ENCODE measurements around the gene SARDH.

Gene SARDH

DNA sequence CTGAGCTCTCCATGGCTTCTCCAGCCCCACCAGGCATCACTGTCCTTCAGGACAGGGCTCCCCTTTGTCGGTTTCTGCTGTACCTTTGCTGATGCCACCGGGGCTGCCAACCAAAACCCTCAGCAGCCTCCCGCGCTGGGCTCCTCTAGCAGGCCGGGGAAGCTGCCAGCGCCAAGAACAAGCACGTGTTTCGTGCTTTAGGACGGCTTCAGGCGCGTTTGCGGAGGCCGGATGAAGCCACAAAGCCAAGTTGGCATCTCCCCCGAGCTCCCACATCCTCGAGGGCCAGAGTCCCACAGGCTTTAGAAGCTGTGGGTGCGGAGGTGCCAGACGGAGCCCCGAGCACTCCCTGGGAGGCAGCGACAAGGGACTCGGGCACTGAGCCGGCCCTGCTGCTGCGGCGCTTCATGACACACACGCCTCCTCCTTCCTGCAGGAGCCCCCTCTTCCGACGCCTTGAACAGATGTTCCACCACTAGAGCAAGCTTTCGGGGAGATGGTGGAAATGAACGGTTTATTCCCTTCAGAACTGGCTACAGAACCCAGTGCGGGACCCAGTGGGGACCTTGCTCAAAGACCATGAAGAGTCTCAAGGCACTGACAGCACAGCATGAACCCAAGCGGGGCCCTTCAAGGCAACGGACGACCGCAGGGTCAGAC lies 36.7 kb downstream of the SARDH start:
- no peak for DNase-seq

DNA sequence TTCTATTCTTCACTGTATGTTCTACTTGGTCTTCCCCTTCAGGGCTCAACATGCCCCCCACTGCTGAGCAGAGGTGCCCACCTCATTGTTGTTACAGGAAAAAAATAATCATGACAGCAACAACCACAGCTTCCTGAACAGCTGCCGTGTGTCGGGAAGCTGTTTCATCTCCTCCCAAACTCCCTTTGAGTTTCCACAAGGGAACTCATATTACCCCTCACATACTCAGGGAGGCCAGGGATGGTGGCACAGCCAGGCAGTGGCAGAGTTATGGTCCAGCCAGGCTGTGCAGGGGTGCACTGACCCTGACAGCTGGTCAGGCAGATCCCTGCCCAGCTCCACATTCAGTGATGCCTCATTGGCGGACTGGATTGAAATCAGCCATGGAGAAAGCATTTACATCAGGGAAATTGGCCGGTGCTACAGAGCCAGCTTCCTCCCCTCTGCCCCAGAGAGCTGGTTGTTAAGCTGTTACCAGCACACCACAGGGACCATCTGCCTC lies 37.3 kb downstream of the SARDH start:
- no peak for DNase-seq

DNA sequence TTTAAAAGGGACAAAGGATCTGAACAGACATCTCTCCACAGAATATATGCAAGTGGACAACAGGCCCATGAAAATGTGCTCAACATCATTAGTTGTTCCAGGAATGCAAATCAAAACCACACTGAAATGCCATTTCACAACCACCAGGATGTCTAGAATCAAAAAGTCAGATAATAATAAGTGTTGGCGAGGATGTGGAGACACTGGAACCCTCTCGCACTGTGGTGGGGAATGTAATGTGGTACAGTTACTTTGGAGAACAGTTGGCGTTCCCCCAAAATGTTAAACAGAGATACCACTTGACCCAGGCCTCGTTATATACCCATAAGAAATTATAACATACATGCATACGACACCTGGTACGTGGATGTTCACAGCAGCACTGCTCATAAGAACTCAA lies 38.6 kb downstream of the SARDH start:
- no peak for DNase-seq

DNA sequence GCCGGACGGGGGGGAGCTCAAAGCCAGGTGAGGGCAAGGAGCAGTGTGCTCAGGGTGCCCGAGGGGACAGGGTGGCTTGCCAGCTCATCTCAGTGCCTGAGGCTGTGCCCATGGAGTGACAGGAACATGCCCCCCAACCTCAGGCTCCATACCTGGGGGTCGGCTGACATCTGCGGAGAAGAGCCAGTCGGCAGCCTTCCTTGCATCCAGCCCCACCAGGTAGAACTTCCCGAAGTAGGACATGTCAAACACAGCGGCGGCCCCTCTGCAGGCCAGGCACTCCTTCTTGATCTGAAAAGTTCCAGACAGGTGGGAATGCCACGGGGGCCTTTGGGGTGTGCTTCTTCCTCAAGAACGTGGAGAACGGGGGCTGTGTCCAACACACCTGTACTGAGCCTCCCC lies 42.1 kb downstream of the SARDH start:
- no peak for DNase-seq

DNA sequence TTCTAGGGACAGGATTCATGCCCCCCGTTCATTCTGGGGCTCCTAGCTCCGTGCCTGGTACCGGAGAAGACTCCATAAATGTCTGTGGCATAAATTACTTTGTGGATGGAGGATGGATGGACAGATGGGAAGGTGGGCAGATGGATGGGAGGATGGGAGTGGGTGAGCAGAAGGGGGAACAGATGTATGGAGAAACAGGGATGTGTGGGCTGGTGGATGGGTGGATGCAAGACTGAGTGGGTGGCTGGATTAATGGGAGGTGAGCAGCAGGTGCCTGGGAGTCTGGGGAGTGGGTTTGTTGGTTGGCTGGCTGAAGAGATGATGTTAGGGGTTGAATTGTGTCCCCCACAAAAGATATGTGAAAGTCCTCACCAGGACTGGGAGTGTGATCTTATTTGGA lies 43.5 kb downstream of the SARDH start:
- DNase-seq, result no peak

DNA sequence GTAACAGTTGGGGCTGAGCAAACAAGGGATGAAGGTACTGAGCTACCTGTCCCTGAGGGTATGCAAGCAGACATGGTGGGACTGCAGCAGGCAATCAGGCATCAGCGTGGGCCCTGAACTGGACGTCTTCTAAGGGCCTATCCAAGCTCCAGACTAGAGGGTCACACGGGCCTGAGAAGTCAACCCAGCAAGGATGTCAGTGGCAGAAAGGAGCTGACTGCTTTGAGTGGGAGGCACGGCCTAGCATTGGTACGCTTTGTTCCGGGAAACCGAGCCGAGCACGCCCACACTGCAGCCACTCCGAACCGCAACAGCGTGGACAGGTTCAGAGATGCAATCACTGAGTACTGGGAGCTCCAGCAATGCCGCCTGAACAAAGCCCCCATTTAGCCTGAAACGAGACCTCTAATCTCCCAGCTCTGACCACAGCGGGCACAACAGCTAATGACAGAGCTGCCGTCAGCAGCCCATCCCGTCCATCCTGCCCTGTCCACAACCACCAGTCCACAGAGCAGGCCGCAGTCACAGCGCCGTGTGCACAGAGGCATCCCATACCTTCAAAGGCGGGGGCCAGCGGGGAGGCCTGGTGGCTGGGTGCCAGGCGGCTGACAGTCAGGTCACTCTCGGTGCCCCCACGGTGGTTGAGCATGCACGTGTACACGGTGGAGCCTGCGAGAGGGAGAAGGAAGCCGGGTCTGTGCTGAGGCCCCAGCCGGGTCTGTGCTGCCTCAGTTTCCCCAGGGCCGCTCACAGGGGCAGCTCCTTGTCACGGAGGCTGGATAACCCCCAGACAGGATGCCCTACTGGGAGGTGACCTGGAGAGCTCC lies 44.2 kb downstream of the SARDH start:
- no peak for DNase-seq

DNA sequence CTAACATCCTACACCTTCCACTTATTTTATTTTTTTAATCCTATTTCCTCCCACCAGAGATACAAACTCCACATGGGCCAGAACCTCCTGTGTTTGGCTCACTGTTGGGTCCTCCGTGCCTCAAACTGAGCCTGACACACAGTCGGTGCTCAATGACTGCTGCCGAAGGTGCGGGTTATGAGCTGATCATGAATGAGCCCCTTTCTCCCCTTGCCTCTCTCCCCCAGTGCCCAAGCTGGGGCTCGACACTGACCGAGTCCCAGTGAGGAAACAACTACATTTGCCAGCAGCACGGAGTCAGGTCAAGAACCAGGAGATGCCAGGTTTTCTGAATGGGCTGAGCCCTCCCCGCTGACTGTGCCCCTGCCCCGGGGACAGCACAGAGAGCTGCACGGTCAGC lies 45.0 kb downstream of the SARDH start:
- no peak for DNase-seq

DNA sequence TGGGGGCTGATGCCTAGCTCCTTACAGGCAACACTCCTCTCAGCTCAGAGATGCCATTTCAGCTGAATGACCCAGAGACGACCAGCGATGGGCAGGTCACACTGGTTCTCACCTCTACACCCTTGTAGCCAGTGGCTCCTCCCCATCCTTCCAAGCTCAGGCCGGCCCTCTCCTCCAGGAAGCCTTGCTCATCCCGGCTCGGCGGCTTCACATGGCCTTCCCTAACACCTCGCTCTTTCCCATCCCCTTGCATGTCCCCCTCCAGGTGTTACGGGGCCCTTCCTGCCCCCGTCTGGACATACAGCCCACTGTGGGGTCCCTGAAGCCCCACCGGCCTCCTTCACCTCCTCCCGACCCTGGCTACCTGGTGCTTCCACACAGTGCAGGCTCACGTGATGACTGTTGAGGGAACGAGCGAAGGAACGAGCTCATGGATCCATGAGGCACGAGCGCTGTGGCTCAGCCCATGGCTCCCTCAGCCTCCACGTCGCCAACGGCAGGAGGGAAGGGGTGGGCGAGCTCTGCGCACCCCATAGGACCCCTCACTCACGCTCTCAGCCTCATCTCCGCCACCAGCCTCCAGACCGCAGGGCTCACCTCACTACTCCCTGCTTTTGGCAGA lies 45.7 kb downstream of the SARDH start:
- no peak for DNase-seq

DNA sequence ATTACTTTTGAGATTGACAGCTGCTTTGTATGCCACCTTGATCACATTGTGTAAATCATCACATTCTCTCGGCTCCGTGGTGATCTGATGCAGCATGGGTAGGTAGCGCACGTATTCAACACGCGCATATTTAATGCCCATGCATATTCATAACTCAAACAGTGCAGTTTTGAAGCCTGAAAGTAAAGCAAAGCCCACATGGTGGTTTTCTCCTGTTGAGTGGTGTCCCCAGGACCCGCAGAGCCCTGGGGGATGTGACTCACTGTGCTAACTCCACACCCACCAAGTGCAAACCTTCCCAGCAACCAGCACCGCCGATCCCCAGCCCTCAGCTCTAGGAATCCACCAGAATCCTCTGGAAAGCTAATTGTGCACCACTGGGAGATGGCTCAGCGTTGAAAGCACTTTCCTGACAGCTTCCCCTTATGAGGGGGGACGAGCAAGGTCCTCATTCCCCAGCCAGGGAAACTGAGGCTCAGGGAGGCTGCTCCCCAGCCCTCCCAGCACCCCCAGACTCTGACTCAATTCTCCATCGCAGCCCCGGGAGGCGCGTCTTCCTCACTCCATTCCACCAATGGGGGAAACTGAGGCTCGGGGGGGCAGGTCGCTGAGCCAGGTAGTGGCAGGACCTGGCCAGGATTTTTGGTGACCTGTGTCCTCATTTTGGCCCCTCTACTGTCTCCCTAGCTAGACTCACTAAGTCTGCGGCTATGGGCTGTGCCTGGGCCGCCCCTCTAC lies 46.4 kb downstream of the SARDH start:
- peak; percentile 66 for DNase-seq

DNA sequence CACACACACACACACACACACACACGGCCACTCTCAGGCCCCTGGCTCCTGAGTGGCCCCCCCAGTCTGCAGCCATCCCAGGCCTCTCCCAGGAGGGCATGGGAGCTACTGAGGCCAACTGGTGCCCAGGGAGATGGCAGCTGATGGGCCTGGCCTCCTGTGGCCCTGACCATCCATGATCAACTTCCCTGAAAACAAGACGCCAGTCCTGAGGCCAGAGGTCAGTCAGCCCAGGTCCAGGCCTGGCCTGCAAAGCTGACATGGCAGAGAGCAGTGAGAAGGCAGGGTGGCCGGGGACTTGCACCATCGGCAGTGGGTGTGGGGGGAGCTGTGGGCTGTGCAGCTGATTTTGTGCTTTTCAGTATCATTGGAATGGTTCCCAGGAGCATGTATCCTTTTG lies 47.0 kb downstream of the SARDH start:
- DNase-seq, result no peak

DNA sequence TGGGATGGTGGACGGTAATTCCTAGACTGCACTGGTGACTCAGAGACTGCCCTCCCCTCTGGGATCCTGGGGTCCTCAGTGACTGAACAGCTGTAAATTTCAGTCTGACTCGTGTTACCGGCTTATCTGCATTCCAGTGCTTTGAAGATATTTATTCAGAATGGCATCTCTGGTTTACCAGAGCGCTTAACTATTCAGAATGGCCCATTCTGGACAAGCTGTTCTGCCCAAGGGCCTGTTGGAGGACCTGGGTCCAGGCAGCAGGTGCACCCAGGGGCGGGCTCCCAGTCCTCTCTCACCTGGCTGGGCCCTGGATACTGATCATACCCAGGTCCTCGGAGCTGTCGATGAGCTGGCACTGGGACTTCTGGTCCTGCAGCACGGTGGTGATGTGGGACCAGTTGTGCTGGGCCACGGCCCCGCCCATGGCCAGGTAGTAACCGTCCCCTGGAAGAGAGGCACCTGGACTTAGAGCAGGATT lies 48.0 kb downstream of the SARDH start:
- peak; percentile 11 for DNase-seq

DNA sequence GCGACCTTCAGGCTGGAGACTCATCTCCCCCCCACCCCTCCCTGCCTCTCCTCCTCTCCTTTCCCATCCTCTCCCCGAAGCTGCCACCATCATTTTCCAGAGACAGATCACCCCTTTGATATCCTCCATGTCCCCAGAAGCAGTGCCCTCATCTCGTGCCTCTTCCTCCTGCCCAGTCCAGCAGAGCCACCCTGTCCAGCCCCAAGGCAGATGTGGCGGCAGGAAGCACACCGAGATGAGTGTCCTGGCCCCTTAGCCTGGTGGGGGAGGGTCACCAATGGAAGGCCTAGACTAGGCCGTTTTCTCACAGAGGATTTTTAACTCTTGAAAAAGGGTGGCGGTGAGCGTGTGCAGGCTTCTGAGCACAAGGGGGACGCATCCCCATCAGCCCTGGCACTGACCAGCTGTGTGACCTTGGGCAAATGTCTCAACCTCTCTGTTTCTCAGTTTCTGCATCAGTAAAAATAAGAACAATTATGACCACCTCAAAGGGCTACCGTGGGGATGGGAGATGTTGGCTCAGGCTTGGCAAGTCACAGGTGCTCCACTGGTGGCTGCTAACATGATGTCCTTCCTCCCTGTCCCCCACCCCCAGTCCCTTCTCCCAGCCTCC lies 48.9 kb downstream of the SARDH start:
- no peak for DNase-seq

DNA sequence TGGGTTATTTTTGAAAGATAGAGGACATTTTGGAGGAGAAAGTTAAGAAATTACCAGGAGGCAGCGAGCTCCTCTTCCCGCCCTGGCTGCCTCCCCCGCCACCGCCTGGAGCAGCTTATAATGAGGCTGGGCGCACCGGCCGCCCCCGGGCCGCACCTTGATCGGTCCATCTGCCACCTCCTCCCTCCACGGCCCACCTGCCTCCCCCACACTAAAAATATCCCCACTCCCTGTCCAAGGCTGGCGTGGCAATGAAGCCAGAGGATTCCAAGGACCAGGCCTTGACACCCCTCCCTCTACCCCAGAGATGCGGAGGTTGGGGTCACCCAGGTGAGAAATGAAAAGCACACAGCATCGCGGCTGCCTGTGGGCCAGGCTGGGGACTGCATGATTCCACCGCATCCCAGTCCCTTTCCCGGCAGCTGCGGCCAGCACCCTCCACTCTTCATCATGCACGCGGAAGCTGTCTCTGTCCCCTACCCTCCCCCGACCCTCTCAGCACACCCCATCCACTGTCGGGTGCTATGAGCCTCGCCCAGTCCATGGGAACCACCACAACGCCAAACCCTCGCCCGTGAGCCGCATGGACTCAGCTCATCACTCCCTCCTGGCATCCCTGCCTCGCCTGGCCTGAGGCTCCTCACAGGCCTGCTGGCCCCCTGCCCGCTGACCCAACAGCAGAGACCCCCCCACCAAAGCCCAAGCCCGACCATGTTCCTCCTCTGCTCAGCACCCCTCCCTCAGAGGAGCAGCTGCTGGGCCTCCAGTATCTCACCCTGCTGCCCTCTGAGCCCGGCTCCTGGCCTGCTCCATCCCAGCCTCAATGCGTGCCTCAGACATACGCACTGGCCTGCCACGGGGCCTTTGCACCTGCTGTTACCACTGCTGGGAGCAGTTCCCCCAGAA lies 50.0 kb downstream of the SARDH start:
- DNase-seq, result no peak

DNA sequence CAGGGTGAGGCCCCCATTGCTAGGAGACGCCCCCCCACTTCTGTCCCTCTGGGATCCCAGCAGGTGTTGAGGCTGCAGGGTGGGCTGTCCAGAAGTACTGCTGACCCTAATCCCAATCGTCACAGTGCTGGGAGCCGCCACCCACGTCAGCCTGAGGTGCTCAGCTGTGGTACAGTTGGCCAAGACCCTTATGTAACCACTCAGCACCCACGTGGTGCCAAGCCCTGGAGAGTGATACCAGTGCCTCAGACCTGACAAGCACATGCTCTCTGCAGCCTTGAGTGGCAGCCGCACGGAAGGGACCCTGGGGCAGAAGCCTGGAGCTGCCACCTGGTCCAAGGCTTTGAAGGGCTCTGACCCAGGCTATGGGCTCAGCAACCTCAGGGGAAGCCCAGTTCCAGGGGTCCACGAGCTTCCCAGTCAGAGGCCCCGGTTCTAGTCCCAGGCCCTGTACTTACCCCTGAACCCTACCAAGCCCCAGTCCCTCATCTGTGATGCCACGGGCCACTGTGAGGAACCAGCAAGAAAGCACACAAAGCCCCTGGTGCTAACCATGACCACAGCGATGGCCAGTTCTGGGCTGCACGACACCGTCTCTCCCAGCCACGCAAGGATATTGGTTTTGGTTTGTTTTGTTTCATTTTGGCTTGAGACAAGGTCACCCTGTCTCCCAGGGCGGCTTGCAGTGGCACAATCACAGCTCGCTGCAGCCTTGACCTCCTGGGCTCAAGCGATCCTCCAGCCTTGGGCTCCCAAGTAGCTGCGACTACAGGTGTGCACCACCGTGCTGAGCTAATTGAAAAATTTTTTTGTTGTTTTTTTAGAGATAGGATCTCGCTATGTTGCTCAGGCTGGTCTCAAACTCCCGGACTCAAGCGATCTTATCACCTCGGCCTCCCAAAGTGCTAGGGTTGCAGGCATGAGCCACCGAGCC lies 51.2 kb downstream of the SARDH start:
- DNase-seq, result no peak

DNA sequence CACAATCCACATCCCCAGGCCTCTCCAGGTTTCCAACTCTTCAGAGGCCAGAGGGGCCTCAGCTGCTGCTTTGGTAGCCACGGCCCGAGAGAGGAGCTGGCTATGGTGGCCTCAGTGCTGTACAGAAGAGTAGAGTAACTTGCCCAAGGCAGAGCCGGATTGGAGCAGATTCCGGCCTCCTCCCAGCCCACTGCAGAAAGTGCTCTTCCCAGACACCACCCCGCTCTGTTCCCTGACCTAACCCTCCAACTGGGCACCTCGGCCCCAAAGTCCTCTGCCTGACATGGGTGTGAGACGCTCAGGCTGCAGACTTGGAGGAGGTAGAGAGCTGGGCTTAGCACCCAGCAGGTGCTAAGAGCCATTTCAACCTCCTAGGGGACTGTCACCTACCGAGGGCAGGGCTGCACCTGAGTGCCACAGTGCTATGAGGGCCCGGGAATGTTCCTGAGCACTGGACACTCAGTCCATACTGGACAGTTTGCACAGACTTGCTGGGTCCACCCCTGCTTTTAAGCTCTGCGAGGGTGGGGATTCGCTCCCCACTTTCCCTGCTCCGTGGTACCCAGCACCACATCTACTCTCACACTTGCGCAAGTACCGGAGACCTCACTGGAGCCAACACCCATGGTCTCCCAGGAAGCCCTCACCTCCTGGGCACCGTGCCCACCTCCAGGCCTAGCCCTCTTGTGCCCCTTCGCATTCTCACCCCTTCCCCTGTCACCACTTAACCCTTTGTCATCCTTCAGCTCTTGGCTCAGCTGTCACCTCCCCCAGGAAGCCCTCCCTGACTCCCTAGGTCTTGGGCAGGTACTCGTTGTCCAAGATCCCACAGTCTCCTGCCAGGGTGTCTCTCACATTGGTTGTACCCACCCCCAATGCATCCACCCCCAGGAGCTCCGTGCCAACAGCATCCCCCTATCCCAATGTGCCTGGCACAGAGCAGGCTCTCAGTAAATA lies 52.2 kb downstream of the SARDH start:
- no peak for DNase-seq

DNA sequence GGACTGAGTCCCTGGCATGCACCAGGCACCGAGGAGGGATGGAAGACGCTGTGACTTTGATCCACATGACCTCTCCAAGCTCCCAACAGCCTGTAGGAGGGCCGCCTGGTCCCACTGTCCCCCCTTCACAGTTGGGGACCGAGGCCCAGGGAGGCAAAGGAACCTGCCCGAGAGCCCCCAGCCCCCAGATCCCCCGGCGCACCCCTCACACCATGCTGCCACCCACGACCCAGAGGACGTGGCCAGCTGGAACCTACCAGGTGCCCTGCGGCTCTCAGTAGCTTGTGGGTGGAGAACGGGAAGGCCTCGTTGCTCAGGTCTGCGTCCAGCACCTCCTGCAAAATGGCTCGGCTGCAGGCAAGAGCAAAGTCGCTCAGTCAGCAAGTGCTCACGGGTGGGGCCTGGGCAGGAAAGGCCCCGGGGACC lies 53.2 kb downstream of the SARDH start:
- DNase-seq, result no peak

DNA sequence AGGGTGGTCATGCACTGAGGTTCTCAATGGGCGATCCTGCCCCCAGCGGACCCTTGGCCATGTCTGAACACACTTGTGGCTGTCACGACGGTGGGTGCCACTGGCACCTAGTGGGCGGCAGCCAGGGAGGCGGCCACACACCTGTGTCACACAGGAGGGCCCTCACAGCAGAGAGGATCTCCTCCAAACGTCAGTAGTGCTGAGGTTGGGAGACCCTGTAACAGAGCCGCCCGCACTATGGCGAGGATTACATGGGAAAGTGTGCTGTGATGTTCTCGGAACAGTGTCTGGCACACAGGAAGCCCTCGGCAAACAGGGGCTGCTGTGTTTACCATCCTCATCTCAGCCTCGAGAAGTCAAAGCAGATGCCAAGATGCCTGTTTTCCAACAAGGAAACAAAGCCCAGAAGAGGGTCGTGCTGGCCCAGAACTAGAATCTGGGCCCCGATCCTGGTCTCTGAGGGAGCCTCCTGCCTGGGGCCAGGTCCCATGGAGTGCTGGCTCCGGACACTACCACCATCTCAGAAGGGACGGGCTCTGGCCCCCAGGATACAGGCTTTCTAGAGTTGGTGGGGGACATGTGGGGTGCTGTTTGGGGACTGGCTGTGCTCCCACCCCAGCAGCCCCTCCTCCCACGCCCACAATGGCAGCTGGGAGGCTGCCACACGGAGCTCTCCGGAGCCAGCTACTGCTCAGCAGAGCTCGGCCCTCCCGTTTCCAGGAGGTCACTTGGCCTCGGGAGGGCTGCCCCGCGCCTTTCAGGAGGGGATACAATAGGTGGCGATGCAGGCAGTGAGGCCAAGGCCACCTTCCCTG lies 53.8 kb downstream of the SARDH start:
- DNase-seq, result no peak

DNA sequence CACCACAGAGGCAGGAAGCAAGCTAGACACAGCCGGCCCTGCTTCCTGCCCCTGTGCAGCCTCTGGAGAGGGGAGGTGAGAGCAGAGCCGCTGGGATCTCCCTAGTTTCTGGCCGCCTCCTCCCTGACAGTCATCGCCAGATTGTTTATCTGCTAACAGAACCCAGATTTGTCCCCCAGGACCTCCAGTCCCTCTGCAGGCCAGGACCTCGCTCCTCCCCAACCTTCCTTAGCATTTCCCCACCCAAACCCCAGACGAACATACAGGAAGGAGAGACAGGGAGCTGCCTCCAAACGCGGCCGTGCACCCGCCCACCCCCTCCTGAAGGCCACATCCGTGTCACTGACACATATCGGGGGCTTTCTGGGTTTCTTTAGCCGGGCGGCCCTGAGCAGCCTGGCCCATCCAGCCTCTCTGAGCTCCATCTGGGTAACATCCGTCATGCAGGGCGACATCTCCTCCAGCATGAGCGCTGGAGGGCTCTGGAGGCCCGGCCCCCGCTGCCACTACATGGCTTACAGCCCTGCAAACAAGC lies 54.5 kb downstream of the SARDH start:
- no peak for DNase-seq
